HUES48 (cell line): ENCODE measurements around the gene EMID1.
A peak's percentile ranks its signal among the peaks of the same experiment; 100 is the strongest.

ENCODE experiments used
- H3K27ac ChIP-seq: one replicate; pipeline ENCODE4 v1.7.0; 2013; ENCODE audit warnings: low read depth, low read length, inconsistent platforms
- H3K27me3 ChIP-seq: 2 replicates; pipeline ENCODE4 v1.6.1; 2013; ENCODE audit warnings: mild to moderate bottlenecking, low read length; ENCODE audit not compliant: control insufficient read depth, insufficient read depth
- H3K36me3 ChIP-seq: 2 replicates; pipeline ENCODE4 v1.6.1; 2013; ENCODE audit warnings: low read length; ENCODE audit not compliant: control insufficient read depth, insufficient read depth
- H3K4me1 ChIP-seq: 2 replicates; pipeline ENCODE4 v1.6.1; 2013; ENCODE audit warnings: mild to moderate bottlenecking, low read length; ENCODE audit not compliant: control insufficient read depth, insufficient read depth
- H3K4me3 ChIP-seq: 2 replicates; pipeline ENCODE4 v1.5.1; 2013; ENCODE audit warnings: mild to moderate bottlenecking, low read depth, low read length
- H3K9ac ChIP-seq: 2 replicates; pipeline ENCODE4 v1.6.1; 2013; ENCODE audit warnings: mild to moderate bottlenecking, low read depth, low read length, moderate library complexity
- H3K9me3 ChIP-seq: 2 replicates; pipeline ENCODE4 v1.6.1; 2013; ENCODE audit warnings: low read length; ENCODE audit not compliant: control insufficient read depth, insufficient read depth

Gene EMID1

GRCh38 chr22:29266564-29267461 is 61.1 kb downstream of the EMID1 start:
- no peaks in the 10 kb centered on the region for H3K9me3 ChIP-seq
- peak overlapping the region; percentile 100 for H3K27ac ChIP-seq
- peaks cover 27% of the 10 kb centered on the region for H3K4me1 ChIP-seq
- peak overlapping the region; percentile 95 for H3K4me3 ChIP-seq
- peaks cover 53% of the 10 kb centered on the region for H3K36me3 ChIP-seq
- peak overlapping the region; percentile 100 for H3K9ac ChIP-seq
- H3K27me3 ChIP-seq: no peaks in the 10 kb centered on the region

GRCh38 chr22:29267462-29267857 is 61.8 kb downstream of the EMID1 start:
- H3K27ac ChIP-seq: peak overlapping the region; percentile 100
- no peaks in the 10 kb centered on the region for H3K27me3 ChIP-seq
- H3K4me3 ChIP-seq: peak overlapping the region; percentile 95
- no peaks in the 10 kb centered on the region for H3K9me3 ChIP-seq
- H3K36me3 ChIP-seq: peaks cover 59% of the 10 kb centered on the region
- H3K9ac ChIP-seq: peak overlapping the region; percentile 100
- H3K4me1 ChIP-seq: peaks cover 27% of the 10 kb centered on the region

- Histone ChIP-seq H3K27ac (peak within 1 kb of the TSS; percentile 100), H3K27me3 (no peaks in the 10 kb centered on the region), H3K9me3 (no peaks in the 10 kb centered on the region), H3K4me1 (peaks cover 27% of the 10 kb centered on the region), H3K9ac (peak within 1 kb of the TSS; percentile 100), H3K36me3 (peaks cover 64% of the 10 kb centered on the region), H3K4me3 (peak within 1 kb of the TSS; percentile 95)
These were observed 62.3 kb downstream of the EMID1 start, which contains the start of the genes EWSR1 and RHBDD3 for GRCh38 chr22:29267858-29268510. TSS of gene EWSR1 (plus strand) at chr22:29268268. CDS start at chr22:29268337, 69 bp downstream. TSS of gene RHBDD3 (minus strand) at chr22:29267981. CDS start at chr22:29265626, 2,355 bp downstream.

GRCh38 chr22:29268511-29269229 is 63.0 kb downstream of the EMID1 start:
- Histone ChIP-seq H3K4me3 (peak overlapping the region; percentile 95), H3K4me1 (peaks cover 33% of the 10 kb centered on the region), H3K36me3 (peaks cover 67% of the 10 kb centered on the region), H3K9ac (peak overlapping the region; percentile 100), H3K27ac (peak overlapping the region; percentile 100), H3K27me3 (no peaks in the 10 kb centered on the region), H3K9me3 (no peaks in the 10 kb centered on the region)

GRCh38 chr22:29269230-29269604 is 63.5 kb downstream of the EMID1 start:
- H3K4me1 ChIP-seq: peaks cover 33% of the 10 kb centered on the region
- no peaks in the 10 kb centered on the region for H3K9me3 ChIP-seq
- peak overlapping the region; percentile 100 for H3K27ac ChIP-seq
- H3K27me3 ChIP-seq: no peaks in the 10 kb centered on the region
- peak overlapping the region; percentile 100 for H3K9ac ChIP-seq
- H3K36me3 ChIP-seq: peaks cover 67% of the 10 kb centered on the region
- H3K4me3 ChIP-seq: peak overlapping the region; percentile 95

- H3K4me3 ChIP-seq: peak overlapping the region; percentile 95
- peak overlapping the region; percentile 100 for H3K27ac ChIP-seq
- H3K36me3 ChIP-seq: peaks cover 70% of the 10 kb centered on the region
- H3K9ac ChIP-seq: peak overlapping the region; percentile 100
- no peaks in the 10 kb centered on the region for H3K27me3 ChIP-seq
- H3K9me3 ChIP-seq: no peaks in the 10 kb centered on the region
- H3K4me1 ChIP-seq: peaks cover 33% of the 10 kb centered on the region
These were observed 64.2 kb downstream of the EMID1 start for GRCh38 chr22:29269731-29270474.

GRCh38 chr22:29270475-29271271 is 65.0 kb downstream of the EMID1 start:
- peaks cover 71% of the 10 kb centered on the region for H3K36me3 ChIP-seq
- H3K9me3 ChIP-seq: no peaks in the 10 kb centered on the region
- no peaks in the 10 kb centered on the region for H3K27me3 ChIP-seq
- no peak overlapping the region for H3K9ac ChIP-seq
- no peak overlapping the region for H3K27ac ChIP-seq
- peak overlapping the region; percentile 95 for H3K4me3 ChIP-seq
- peaks cover 33% of the 10 kb centered on the region for H3K4me1 ChIP-seq

- Histone ChIP-seq H3K9ac (no peak overlapping the region), H3K4me3 (no peak overlapping the region)
These were observed 66.9 kb downstream of the EMID1 start for GRCh38 chr22:29272624-29273023.

GRCh38 chr22:29275167-29275566 is 69.5 kb downstream of the EMID1 start:
- H3K27ac ChIP-seq: no peak overlapping the region
- no peak overlapping the region for H3K9ac ChIP-seq
- H3K4me3 ChIP-seq: no peak overlapping the region
- H3K27me3 ChIP-seq: no peaks in the 10 kb centered on the region
- H3K36me3 ChIP-seq: peaks cover 98% of the 10 kb centered on the region
- peaks cover 17% of the 10 kb centered on the region for H3K4me1 ChIP-seq
- no peaks in the 10 kb centered on the region for H3K9me3 ChIP-seq

More at GRCh38 chr22:29272624-29273023, 66.9 kb downstream of the EMID1 start:
- Histone ChIP-seq H3K36me3 (peaks cover 82% of the 10 kb centered on the region), H3K4me1 (peaks cover 23% of the 10 kb centered on the region), H3K27ac (no peak overlapping the region), H3K9me3 (no peaks in the 10 kb centered on the region), H3K27me3 (no peaks in the 10 kb centered on the region)
